Epithelial cell of esophagus (primary cell): ENCODE data around the gene CCT2.

Source experiments
- DNase-seq: peaks from one replicate; pipeline ENCODE4 v3.0.0; 2010; ENCODE audit warnings: low read depth
- H3K4me3 ChIP-seq: 2 replicates; pipeline ENCODE4 v1.5.1; 2011; ENCODE audit warnings: mild to moderate bottlenecking, low read length, control low read depth
- CTCF ChIP-seq: IDR thresholded peaks from 2 replicates; pipeline ENCODE4 v1.5.1; 2011; ENCODE audit warnings: low read depth, mild to moderate bottlenecking, low read length, control low read depth, inconsistent platforms; ENCODE audit not compliant: insufficient read depth; ENCODE audit errors: missing control alignments

The CCT2 gene

DNA sequence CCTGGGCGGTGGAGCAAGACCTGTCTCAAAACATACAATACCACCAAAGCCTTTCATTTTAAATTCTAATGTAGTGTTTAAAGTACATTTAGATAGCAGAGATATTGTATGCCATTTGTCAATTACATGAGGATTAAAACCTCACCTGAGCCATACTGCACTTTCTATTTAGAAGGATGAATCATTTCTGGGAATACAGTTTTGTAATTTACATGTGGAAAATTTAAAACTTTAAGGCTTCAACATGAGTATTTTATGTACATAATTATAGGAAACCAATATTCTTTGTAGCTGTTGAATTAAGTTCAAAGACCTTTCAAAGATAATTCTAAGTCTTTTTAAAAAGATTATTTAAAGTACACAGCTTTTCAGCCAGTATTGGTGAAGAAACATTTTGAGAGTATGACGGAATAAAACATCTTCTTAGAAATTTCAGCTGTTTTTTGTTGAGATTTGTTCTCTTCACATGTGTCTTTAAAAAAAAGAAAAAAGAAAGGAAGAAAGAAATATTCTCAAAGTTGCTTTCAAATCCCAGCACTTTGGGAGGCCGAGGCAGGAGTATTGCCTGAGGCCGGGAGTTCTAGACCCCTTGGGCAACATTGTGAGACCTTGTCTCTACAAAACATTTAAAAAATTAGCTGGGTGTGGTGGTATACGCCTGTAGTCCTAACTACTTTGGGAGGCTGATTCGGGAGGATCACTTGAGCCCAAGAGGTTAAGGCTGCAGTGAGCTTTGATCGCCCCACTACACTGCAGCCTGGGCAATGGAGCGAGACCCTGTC lies 34.5 kb upstream of the CCT2 start:
- TF ChIP-seq CTCF: no peak
- H3K4me3 ChIP-seq: no peak overlapping the region
- DNase-seq: no peak

GRCh38 chr12:69553628-69554248 lies 31.5 kb upstream of the CCT2 start:
- peak; percentile 94 for DNase-seq
- no peak overlapping the region for H3K4me3 ChIP-seq
- no peak for TF ChIP-seq CTCF

GRCh38 chr12:69555461-69555860 lies 29.8 kb upstream of the CCT2 start:
- peak; percentile 71 for DNase-seq
- TF ChIP-seq CTCF: no peak
- H3K4me3 ChIP-seq: no peak overlapping the region

DNA sequence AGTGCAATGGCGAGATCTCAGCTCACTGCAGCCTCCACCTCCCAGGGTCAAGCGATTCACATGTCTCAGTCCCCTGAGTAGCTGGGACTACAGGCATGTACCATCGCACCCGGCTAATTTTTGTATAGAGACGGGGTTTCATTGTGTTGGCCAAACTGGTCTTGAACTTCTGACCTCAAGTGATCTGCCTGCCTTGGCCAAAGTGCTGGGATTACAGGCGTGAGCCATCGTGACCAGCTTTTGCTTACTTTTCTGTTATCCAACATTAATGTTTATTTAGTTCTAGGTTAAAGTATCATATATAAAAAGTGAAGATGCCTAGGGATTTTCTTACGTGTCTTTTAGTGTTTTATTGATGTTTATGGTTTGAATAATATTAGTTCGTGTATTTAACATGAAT lies 28.9 kb upstream of the CCT2 start:
- no peak for TF ChIP-seq CTCF
- no peak overlapping the region for H3K4me3 ChIP-seq
- DNase-seq: no peak

GRCh38 chr12:69563166-69563762 lies 22.0 kb upstream of the CCT2 start:
- no peak for DNase-seq
- TF ChIP-seq CTCF: no peak
- no peak overlapping the region for H3K4me3 ChIP-seq

GRCh38 chr12:69566603-69567002 lies 18.7 kb upstream of the CCT2 start:
- no peak for DNase-seq
- peak; percentile 28 for TF ChIP-seq CTCF
- no peak overlapping the region for H3K4me3 ChIP-seq

DNA sequence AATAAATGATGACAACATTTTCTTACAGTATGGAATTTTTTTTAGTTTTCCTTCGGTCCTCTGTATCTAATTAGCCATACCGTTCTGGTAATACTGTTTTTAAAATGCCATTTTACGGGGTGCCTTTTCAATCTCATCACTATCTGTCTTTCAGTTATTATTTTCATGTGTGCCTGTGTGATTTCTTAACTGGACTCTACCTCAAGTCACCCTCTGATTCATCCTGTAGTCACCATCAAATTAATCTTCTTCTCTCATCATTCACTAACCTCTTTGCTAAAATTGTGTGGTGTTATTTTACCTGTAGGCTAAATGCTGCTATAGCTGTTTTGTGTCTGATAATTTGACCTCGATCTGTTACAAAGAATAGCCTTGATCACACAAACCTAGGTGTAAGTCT lies 16.0 kb upstream of the CCT2 start:
- H3K4me3 ChIP-seq: no peak overlapping the region
- peak; percentile 86 for DNase-seq
- no peak for TF ChIP-seq CTCF
